ENCODE measurements around the gene FAM168A. TPM values are rescaled to one million over a fixed set of nuclear protein-coding genes. Genes with fewer than 3 reads are reported as not detected.

FAM168A gene
- total and polyA plus RNA-seq, 4 donors = 5.5 to 52.0 (median 25.5) TPM

DNA sequence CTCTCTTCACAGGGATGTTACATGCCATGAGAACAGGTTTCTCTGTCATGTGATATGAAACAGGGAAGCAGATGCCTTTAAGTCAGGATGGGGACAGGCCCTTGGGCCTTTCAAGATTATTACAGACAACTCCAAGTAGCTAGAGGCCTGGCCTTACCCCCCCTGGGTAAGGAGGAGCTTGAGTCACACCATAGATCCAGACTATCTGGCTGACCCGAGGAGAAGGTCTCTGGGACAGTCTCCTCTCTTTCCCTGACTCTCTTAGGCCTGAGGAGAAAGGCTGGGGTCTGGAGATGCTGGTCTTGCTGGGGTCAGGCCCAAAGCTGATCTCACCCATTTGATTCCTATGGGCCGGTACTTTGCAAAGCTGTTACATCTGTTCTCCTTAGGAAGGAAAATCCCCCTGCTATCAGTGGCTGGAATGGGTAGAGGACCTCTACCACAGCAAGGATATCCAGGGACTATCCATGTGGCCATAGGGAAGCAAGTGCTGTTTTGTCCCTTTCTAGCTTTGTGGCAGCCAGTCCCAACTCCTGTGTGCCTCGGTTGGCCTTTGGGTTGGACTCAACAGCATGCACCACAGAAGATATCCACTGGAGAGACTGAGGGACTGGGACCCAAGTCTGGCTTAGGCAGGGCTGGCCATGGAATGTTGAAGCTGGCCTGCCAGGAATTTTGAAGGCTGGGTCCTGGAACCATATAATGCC lies 196.5 kb downstream of the FAM168A start:
- 75 to 83% methylated on average over 3 of the region's 3 CpGs for WGBS, 2 donors
- Histone ChIP-seq H3K27ac (ENCODE audit: low read depth in 1 of 2, low read length in 2 of 2) (no peak overlapping the region), H3K9me3 (ENCODE audit: control insufficient read depth, low read length) (no peaks in the 10 kb centered on the region), H3K27me3 (ENCODE audit: control insufficient read depth in 1 of 2, insufficient read depth in 2 of 2, low read length in 1 of 2) (no peaks in the 10 kb centered on the region), H3K4me1 (ENCODE audit: control insufficient read depth in 1 of 2, insufficient read depth in 2 of 2, low read length in 2 of 2) (no peaks in the 10 kb centered on the region), H3K4me3 (ENCODE audit: low read length in 2 of 2) (no peak overlapping the region), H3K36me3 (ENCODE audit: control insufficient read depth in 1 of 2, insufficient read depth in 2 of 2, low read length in 1 of 2) (no peaks in the 10 kb centered on the region)
- ATAC-seq (ENCODE audit: low FRiP score) = no peak
- intact Hi-C loops (cut with DNase I) = loop anchor here (5.0 kb wide), 1 partner anchor 261 kb away; no protein-coding TSS in a partner anchor
- peak in 1 of 2 donors; percentile 44 for DNase-seq

DNA sequence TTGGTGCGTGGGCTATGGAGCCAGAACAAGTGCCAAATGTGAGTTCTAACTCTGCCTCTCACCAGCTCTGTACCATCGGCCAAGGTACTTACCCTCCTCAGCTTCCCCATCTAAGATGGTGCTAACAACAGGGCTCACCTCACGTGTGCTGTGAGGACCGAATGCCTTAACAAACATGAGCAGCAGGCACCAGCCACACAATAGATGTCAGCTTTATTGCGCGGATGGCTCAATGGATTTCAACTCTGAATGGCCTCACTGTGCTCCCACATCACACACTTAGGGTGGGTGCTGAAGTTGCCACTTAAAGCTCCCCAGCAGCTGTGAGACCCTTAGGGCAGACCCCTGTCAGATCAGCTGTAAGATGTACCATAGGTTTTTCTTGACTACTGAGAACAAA lies 197.6 kb downstream of the FAM168A start:
- WGBS, 2 donors = 94 to 95% methylated on average over 6 of the region's 6 CpGs
- Histone ChIP-seq H3K27ac (ENCODE audit: low read depth in 1 of 2, low read length in 2 of 2) (no peak overlapping the region), H3K27me3 (ENCODE audit: control insufficient read depth in 1 of 2, insufficient read depth in 2 of 2, low read length in 1 of 2) (no peaks in the 10 kb centered on the region), H3K4me3 (ENCODE audit: low read length in 2 of 2) (no peak overlapping the region), H3K4me1 (ENCODE audit: control insufficient read depth in 1 of 2, insufficient read depth in 2 of 2, low read length in 2 of 2) (no peaks in the 10 kb centered on the region), H3K9me3 (ENCODE audit: control insufficient read depth, low read length) (no peaks in the 10 kb centered on the region), H3K36me3 (ENCODE audit: control insufficient read depth in 1 of 2, insufficient read depth in 2 of 2, low read length in 1 of 2) (no peaks in the 10 kb centered on the region)
- DNase-seq = no peak
- intact Hi-C loops (cut with DNase I) = loop anchor here (5.0 kb wide), 1 partner anchor 262 kb away; no protein-coding TSS in a partner anchor
- no peak for ATAC-seq (ENCODE audit: low FRiP score)

DNA sequence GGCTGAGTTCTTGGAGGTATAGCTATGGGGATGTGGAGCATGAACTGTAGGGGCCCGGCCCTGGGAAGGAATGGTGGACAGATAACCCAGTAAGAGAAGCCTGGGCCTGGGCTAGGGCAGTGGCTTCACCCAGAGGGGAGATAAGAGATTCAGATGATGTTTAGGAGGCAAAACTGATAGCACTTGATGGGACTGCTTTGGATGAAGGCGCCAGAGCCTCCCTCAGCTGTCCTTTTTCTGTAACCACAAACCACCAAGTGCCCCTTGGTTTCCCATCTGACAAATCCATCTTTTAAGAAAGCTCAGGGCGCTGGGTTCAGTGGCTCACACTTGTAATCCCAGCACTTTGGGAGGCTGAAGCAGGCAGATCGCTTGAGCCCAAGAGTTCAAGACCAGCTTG lies 198.3 kb downstream of the FAM168A start:
- 91 to 94% methylated on average over 4 of the region's 4 CpGs for WGBS, 2 donors
- Histone ChIP-seq H3K4me3 (ENCODE audit: low read length in 2 of 2) (no peak overlapping the region), H3K27ac (ENCODE audit: low read depth in 1 of 2, low read length in 2 of 2) (no peak overlapping the region), H3K4me1 (ENCODE audit: control insufficient read depth in 1 of 2, insufficient read depth in 2 of 2, low read length in 2 of 2) (no peaks in the 10 kb centered on the region), H3K36me3 (ENCODE audit: control insufficient read depth in 1 of 2, insufficient read depth in 2 of 2, low read length in 1 of 2) (no peaks in the 10 kb centered on the region), H3K27me3 (ENCODE audit: control insufficient read depth in 1 of 2, insufficient read depth in 2 of 2, low read length in 1 of 2) (no peaks in the 10 kb centered on the region), H3K9me3 (ENCODE audit: control insufficient read depth, low read length) (no peaks in the 10 kb centered on the region)
- intact Hi-C loops (cut with DNase I) = loop anchor here (5.0 to 10.0 kb wide), 2 partner anchors 185 to 263 kb away; partner anchors contain the start of gene P2RY2 (in 1 of the 2)
- DNase-seq = peak in 1 of 2 donors; percentile 28
- no peak for ATAC-seq (ENCODE audit: low FRiP score)

DNA sequence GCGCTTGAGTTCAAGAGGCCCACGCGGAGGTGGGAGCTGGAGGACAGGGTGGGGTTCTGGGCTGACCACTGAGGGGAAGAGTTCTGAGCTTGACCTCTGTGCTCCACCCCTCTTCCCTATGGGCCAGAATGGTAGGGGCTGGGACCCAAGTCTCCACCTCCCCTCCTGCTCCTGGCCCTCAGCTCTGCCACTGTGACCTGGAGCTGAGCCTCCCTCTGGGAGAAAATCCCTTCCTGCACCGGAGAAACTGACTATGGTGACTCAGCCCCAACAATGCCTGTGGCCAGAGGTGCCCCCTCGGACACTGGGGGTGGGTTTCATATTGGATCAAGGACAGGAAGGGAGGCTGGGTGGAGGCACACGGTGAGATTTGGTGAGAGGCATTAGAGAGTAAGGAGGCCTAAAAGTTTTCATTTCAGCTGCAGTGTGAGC lies 198.7 kb downstream of the FAM168A start:
- intact Hi-C loops (cut with DNase I) = loop anchor here in 1 of 2 donors (10.0 kb wide), 1 partner anchor 184 kb away; the partner anchor contains the start of gene P2RY2
- WGBS, 2 donors = 56 to 57% methylated on average over 6 of the region's 6 CpGs
- no peak overlapping the region for H3K4me3 ChIP-seq (ENCODE audit: low read length in 2 of 2)
- H3K27me3 ChIP-seq (ENCODE audit: control insufficient read depth in 1 of 2, insufficient read depth in 2 of 2, low read length in 1 of 2) = no peaks in the 10 kb centered on the region
- no peaks in the 10 kb centered on the region for H3K4me1 ChIP-seq (ENCODE audit: control insufficient read depth in 1 of 2, insufficient read depth in 2 of 2, low read length in 2 of 2)
- H3K9me3 ChIP-seq (ENCODE audit: control insufficient read depth, low read length) = no peaks in the 10 kb centered on the region
- H3K27ac ChIP-seq (ENCODE audit: low read depth in 1 of 2, low read length in 2 of 2) = no peak overlapping the region
- no peak for ATAC-seq (ENCODE audit: low FRiP score)
- no peaks in the 10 kb centered on the region for H3K36me3 ChIP-seq (ENCODE audit: control insufficient read depth in 1 of 2, insufficient read depth in 2 of 2, low read length in 1 of 2)
- peak in 1 of 2 donors; percentile 67 for DNase-seq

DNA sequence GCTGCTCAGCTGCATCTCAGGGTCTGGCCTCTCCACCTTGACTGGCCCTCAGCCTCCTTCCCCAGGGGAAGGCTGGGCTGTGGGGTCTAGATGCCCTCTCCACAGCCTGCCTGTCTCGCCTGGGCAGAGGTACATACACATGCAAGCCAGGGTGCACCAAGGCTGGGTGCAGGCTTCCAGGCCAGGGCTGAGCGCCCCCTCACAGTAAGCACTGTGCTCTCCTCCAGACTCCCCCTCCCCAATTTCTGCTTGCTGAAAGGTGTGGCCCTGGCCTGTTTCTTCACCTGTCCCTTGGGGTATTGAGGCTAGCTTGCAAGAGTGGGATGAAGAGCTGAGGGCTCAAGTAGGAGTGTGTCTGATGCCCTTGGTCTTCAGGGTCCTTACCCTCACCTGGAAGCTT lies 199.2 kb downstream of the FAM168A start:
- WGBS, 2 donors = 93 to 94% methylated on average over 2 of the region's 2 CpGs
- Histone ChIP-seq H3K36me3 (ENCODE audit: control insufficient read depth in 1 of 2, insufficient read depth in 2 of 2, low read length in 1 of 2) (no peaks in the 10 kb centered on the region), H3K27ac (ENCODE audit: low read depth in 1 of 2, low read length in 2 of 2) (no peak overlapping the region), H3K9me3 (ENCODE audit: control insufficient read depth, low read length) (no peaks in the 10 kb centered on the region), H3K4me1 (ENCODE audit: control insufficient read depth in 1 of 2, insufficient read depth in 2 of 2, low read length in 2 of 2) (no peaks in the 10 kb centered on the region), H3K4me3 (ENCODE audit: low read length in 2 of 2) (no peak overlapping the region), H3K27me3 (ENCODE audit: control insufficient read depth in 1 of 2, insufficient read depth in 2 of 2, low read length in 1 of 2) (no peaks in the 10 kb centered on the region)
- intact Hi-C loops (cut with DNase I) = loop anchor here in 1 of 2 donors (10.0 kb wide), 1 partner anchor 184 kb away; the partner anchor contains the start of gene P2RY2
- DNase-seq (peak in 1 of 2 donors; percentile 68), ATAC-seq (ENCODE audit: low FRiP score) (no peak)

DNA sequence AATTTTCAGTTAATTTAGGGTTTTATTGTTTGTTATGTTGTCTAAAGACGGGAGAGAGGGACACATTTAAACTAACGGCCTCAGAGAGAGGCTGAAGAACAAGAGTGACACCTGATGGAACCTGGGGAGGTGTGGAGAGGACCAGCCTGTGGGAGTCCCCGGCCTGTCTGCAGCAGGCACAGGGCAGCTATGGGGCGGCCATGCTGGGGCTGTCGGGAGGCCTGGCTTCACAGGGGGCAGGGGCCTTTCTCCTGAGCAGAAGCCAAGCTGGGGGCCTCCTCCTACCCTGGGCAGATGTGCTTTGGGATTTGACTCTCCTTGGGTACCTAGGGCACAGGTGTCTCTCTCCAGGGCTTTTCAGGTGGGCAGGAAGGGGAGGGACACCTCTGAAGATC lies 199.8 kb downstream of the FAM168A start:
- Histone ChIP-seq H3K9me3 (ENCODE audit: control insufficient read depth, low read length) (no peaks in the 10 kb centered on the region), H3K4me3 (ENCODE audit: low read length in 2 of 2) (no peak overlapping the region), H3K27me3 (ENCODE audit: control insufficient read depth in 1 of 2, insufficient read depth in 2 of 2, low read length in 1 of 2) (no peaks in the 10 kb centered on the region), H3K4me1 (ENCODE audit: control insufficient read depth in 1 of 2, insufficient read depth in 2 of 2, low read length in 2 of 2) (no peaks in the 10 kb centered on the region), H3K36me3 (ENCODE audit: control insufficient read depth in 1 of 2, insufficient read depth in 2 of 2, low read length in 1 of 2) (no peaks in the 10 kb centered on the region), H3K27ac (ENCODE audit: low read depth in 1 of 2, low read length in 2 of 2) (no peak overlapping the region)
- ATAC-seq (ENCODE audit: low FRiP score) (no peak), DNase-seq (peak in 1 of 2 donors; percentile 53)
- intact Hi-C loops (cut with DNase I) = loop anchor here in 1 of 2 donors (10.0 kb wide), 1 partner anchor 183 kb away; the partner anchor contains the start of gene P2RY2
- WGBS, 2 donors = 83 to 86% methylated on average over 5 of the region's 5 CpGs

DNA sequence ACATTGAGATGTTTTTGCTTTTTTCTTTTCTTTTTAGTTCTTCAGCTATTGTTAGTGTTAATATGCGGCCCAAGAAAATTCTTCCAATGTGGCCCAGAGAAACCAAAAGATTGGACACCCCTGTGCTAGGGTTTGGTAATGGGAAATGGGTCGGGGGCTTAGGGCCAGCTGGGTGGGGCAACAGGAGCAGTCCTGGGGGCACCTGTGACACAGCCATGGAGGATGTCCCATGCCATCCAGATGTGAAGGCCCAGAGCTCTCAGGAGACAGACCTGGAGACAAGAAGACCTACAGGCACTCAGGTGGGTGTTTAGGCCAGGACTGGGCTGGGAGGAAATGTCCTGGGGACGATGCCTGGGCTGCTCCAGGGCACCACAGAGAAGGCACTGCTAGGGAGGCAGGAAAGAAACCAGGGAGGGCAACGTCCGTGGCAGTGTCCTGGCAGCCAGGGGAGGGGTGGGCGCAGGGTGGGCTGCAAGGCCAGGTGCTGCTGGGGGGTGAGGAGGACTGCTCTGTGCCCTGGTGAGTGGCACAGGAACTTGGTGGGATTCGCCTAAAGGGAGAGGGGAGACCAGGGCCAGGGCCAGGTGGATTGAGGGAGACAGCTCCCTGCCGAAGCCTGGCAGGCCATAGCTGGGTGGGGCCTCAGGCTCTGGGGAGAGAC lies 200.3 kb downstream of the FAM168A start:
- DNase-seq (peak in 1 of 2 donors; percentile 61), ATAC-seq (ENCODE audit: low FRiP score) (no peak)
- WGBS, 2 donors = 84 to 86% methylated on average over 8 of the region's 8 CpGs
- no peaks in the 10 kb centered on the region for H3K9me3 ChIP-seq (ENCODE audit: control insufficient read depth, low read length)
- intact Hi-C loops (cut with DNase I) = loop anchor here in 1 of 2 donors (10.0 kb wide), 1 partner anchor 183 kb away; the partner anchor contains the start of gene P2RY2
- H3K4me3 ChIP-seq (ENCODE audit: low read length in 2 of 2) = no peak overlapping the region
- no peak overlapping the region for H3K27ac ChIP-seq (ENCODE audit: low read depth in 1 of 2, low read length in 2 of 2)
- no peaks in the 10 kb centered on the region for H3K36me3 ChIP-seq (ENCODE audit: control insufficient read depth in 1 of 2, insufficient read depth in 2 of 2, low read length in 1 of 2)
- no peaks in the 10 kb centered on the region for H3K4me1 ChIP-seq (ENCODE audit: control insufficient read depth in 1 of 2, insufficient read depth in 2 of 2, low read length in 2 of 2)
- no peaks in the 10 kb centered on the region for H3K27me3 ChIP-seq (ENCODE audit: control insufficient read depth in 1 of 2, insufficient read depth in 2 of 2, low read length in 1 of 2)

DNA sequence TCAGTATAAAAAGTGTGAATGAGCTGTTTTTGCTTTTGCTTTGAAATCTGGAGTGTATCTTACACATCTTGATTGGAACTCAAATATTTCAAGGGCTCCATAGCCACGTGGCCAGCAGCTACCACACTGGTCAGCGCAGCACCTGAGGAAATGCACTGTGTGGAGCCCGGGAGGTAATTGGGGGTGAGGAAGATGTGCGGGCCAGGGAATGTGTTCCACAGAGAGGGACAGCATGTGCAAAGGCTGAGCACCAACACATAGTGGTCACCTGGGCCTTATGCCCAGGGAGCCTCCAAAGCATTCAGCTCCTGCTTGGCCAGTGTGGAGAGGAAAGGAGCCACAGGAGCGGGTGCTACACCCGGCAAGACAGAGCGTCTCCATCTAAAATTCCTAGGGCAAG lies 200.9 kb downstream of the FAM168A start:
- DNase-seq (peak in 1 of 2 donors; percentile 60), ATAC-seq (ENCODE audit: low FRiP score) (no peak)
- no peaks in the 10 kb centered on the region for H3K36me3 ChIP-seq (ENCODE audit: control insufficient read depth in 1 of 2, insufficient read depth in 2 of 2, low read length in 1 of 2)
- H3K4me3 ChIP-seq (ENCODE audit: low read length in 2 of 2) = no peak overlapping the region
- H3K27me3 ChIP-seq (ENCODE audit: control insufficient read depth in 1 of 2, insufficient read depth in 2 of 2, low read length in 1 of 2) = no peaks in the 10 kb centered on the region
- no peaks in the 10 kb centered on the region for H3K9me3 ChIP-seq (ENCODE audit: control insufficient read depth, low read length)
- H3K4me1 ChIP-seq (ENCODE audit: control insufficient read depth in 1 of 2, insufficient read depth in 2 of 2, low read length in 2 of 2) = no peaks in the 10 kb centered on the region
- no peak overlapping the region for H3K27ac ChIP-seq (ENCODE audit: low read depth in 1 of 2, low read length in 2 of 2)
- intact Hi-C loops (cut with DNase I) = loop anchor here in 1 of 2 donors (10.0 kb wide), 1 partner anchor 182 kb away; the partner anchor contains the start of gene P2RY2
- 45 to 46% methylated on average over 7 of the region's 7 CpGs for WGBS, 2 donors

All from aorta (tissue), 5 donors.